GM23248 (cell line): Measurements from ENCODE around the gene PLCB2. TPM values are rescaled to one million over a fixed set of nuclear protein-coding genes. Genes with fewer than 3 reads are reported as not detected.

Experiments
- DNase-seq: peaks from one replicate; pipeline ENCODE4 v3.0.0-alpha.2; 2015
- H2AFZ ChIP-seq: fragments of 200-600 bp; sonication (generic); 2 replicates; pipeline ENCODE4 v1.6.1; 2016; ENCODE audit warnings: antibody characterized with exemption
- H3F3A ChIP-seq: fragments of 200-600 bp; sonication (generic); 2 replicates; pipeline ENCODE4 v1.6.1; 2016; ENCODE audit warnings: mild to moderate bottlenecking, antibody characterized with exemption, mixed run types; ENCODE audit not compliant: insufficient read depth
- H3K27ac ChIP-seq: fragments of 200-600 bp; sonication (generic); 2 replicates; pipeline ENCODE4 v1.5.1; 2016; ENCODE audit warnings: mild to moderate bottlenecking
- H3K27me3 ChIP-seq: fragments of 200-600 bp; sonication (generic); replicated peaks from 2 replicates; pipeline ENCODE4 v1.6.1; 2016; ENCODE audit warnings: mild to moderate bottlenecking; ENCODE audit not compliant: insufficient read depth
- H3K36me3 ChIP-seq: fragments of 200-600 bp; sonication (generic); 2 replicates; pipeline ENCODE4 v1.6.1; 2016; ENCODE audit warnings: low read depth, mild to moderate bottlenecking
- H3K4me1 ChIP-seq: fragments of 200-600 bp; sonication (generic); 2 replicates; pipeline ENCODE4 v1.6.1; 2016; ENCODE audit warnings: mild to moderate bottlenecking; ENCODE audit not compliant: insufficient read depth
- H3K4me2 ChIP-seq: fragments of 200-600 bp; sonication (generic); one replicate; pipeline ENCODE4 v1.6.1; 2016; ENCODE audit warnings: mild to moderate bottlenecking; ENCODE audit not compliant: unreplicated experiment
- H3K4me3 ChIP-seq: fragments of 200-600 bp; sonication (generic); 2 replicates; pipeline ENCODE4 v1.5.1; 2016; ENCODE audit warnings: mild to moderate bottlenecking
- H3K79me2 ChIP-seq: fragments of 200-600 bp; sonication (generic); 2 replicates; pipeline ENCODE4 v1.6.1; 2016; ENCODE audit warnings: mild to moderate bottlenecking; ENCODE audit not compliant: insufficient read depth
- H3K9ac ChIP-seq: fragments of 200-600 bp; sonication (generic); 2 replicates; pipeline ENCODE4 v1.6.1; 2016; ENCODE audit warnings: mild to moderate bottlenecking
- H3K9me2 ChIP-seq: fragments of 200-600 bp; sonication (generic); 2 replicates; pipeline ENCODE4 v1.6.1; 2016; ENCODE audit warnings: mixed run types, mild to moderate bottlenecking, moderate library complexity; ENCODE audit not compliant: insufficient read depth
- H3K9me3 ChIP-seq: fragments of 200-600 bp; sonication (generic); one replicate; pipeline ENCODE4 v1.6.1; 2017; ENCODE audit warnings: low read depth
- H4K20me1 ChIP-seq: fragments of 200-600 bp; sonication (generic); 2 replicates; pipeline ENCODE4 v1.6.0; 2016; ENCODE audit not compliant: insufficient read depth
- EZH2 ChIP-seq: fragments of 200-600 bp; sonication (generic); IDR thresholded peaks from 2 replicates; pipeline ENCODE4 v1.6.1; 2018; ENCODE audit warnings: antibody characterized with exemption, mild to moderate bottlenecking; ENCODE audit not compliant: insufficient read depth, poor library complexity, severe bottlenecking
- EZH2phosphoT487 ChIP-seq: fragments of 200-600 bp; sonication (generic); IDR thresholded peaks from 2 replicates; pipeline ENCODE4 v1.6.1; 2018; ENCODE audit warnings: antibody characterized with exemption, moderate library complexity, mild to moderate bottlenecking, low read depth; ENCODE audit not compliant: insufficient read depth
- WGBS, 2 experiments: methylation state at CpG; one replicate each; pipeline ENCODE4 v1.1.6; 2015 to 2017; ENCODE audit warnings: low lambda C conversion rate in 2 of 2, low coverage in 1 of 2; ENCODE audit errors: missing lambda C conversion rate in 2 of 2; 5-methylcytosine and 5-hydroxymethylcytosine counted together
- in situ Hi-C: fragments of 300-500 bp; cut with MboI; formaldehyde crosslinking; loops from 2 replicates; pipeline ENCODE4 v1.15.0; 2020
- polyA plus RNA-seq: library from polyadenylated mRNA; unstranded; fragments of >200 nt; fragmentation: Nextera tagmentation; extraction: Ambion mirVana; gene quantifications from 2 replicates; pipeline ENCODE4 v1.2.1, GENCODE V29; 2016
- total RNA-seq: library from RNA; depleted of rRNA; stranded (reverse); fragments of >200 nt; shearing (Covaris generic); gene quantifications from 2 replicates; pipeline ENCODE4 v1.2.3, GENCODE V29; 2014

PLCB2 gene
- total and polyA plus RNA-seq, 2 experiments from 2014 or later, result 0.54 to 1.1 TPM

- Histone ChIP-seq H3K4me1 (no peaks in the 10 kb centered on the region), H3K9me2 (no peaks in the 10 kb centered on the region), H3K27me3 (peaks cover 40% of the 10 kb centered on the region), H3K4me3 (no peak overlapping the region), H3K4me2 (no peak overlapping the region), H3K9ac (no peak overlapping the region), H2AFZ (no peak overlapping the region), H3K36me3 (no peaks in the 10 kb centered on the region), H4K20me1 (no peaks in the 10 kb centered on the region), H3K27ac (no peak overlapping the region), H3K79me2 (no peaks in the 10 kb centered on the region), H3F3A (peaks cover 15% of the 10 kb centered on the region; the same call in 1 of the 2 replicates), H3K9me3 (no peaks in the 10 kb centered on the region)
- no peak for DNase-seq
- 82 to 87% methylated on average over 13 of the region's 13 CpGs for WGBS, 2 experiments
- TF ChIP-seq EZH2phosphoT487 (no peak), EZH2 (no peak)
- in situ Hi-C loops, result no loop called here
Observed at GRCh38 chr15:40250771-40251483, 56.8 kb downstream of the PLCB2 start.

GRCh38 chr15:40250304-40250656, 57.5 kb downstream of the PLCB2 start:
- in situ Hi-C loops, result no loop called here
- Histone ChIP-seq H3K79me2 (no peaks in the 10 kb centered on the region), H3K27ac (no peak overlapping the region), H3K9me2 (no peaks in the 10 kb centered on the region), H3K4me3 (no peak overlapping the region), H3K4me2 (no peak overlapping the region), H3K4me1 (no peaks in the 10 kb centered on the region), H4K20me1 (no peaks in the 10 kb centered on the region), H3F3A (peaks cover 15% of the 10 kb centered on the region; the same call in 1 of the 2 replicates), H3K9me3 (no peaks in the 10 kb centered on the region), H2AFZ (no peak overlapping the region), H3K9ac (no peak overlapping the region), H3K36me3 (no peaks in the 10 kb centered on the region), H3K27me3 (peaks cover 40% of the 10 kb centered on the region)
- 79 to 89% methylated on average over 8 of the region's 8 CpGs for WGBS, 2 experiments
- no peak for DNase-seq
- TF ChIP-seq EZH2, result no peak
- no peak for TF ChIP-seq EZH2phosphoT487

DNA sequence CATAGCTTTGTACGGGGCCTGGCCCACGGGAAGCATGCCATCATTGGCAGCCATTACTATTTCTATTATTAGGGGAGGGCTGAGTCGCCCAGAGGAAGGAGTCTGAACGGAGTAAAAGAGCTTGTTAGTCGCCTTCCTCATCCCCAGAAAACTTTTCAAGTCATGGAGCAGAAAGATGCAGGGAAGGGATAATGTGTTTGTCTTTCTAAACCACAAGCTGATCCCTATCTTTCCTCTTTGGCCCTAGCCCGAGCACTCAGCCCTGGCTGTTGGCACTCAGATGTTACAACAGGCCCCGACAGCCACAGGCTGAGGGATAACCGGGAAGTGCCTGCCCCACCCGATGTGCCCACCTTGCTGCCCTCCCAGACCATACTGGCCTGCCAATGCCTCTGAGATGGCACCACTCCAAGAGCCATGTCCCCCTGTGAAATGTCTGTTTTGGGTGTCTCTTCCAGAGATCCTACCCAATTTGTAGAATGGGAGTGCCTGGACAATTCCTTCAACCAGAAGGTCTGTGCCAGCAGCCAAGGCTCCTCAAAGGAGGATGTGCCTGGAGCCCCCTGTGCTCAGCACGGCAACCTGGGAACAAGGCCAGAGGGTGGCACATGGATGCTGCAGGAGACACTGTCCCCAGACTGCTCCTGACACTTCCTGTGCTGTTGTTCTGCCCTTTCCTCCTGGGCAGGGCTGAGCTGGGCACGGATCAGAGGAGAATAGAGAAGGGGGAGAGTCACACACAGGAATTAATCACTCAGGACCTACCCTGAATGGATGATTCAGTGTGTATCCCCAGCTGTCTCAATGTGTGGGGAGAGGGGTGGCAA, 58.0 kb downstream of the PLCB2 start:
- WGBS, 2 experiments, result 46 to 55% methylated on average over 11 of the region's 11 CpGs

DNA sequence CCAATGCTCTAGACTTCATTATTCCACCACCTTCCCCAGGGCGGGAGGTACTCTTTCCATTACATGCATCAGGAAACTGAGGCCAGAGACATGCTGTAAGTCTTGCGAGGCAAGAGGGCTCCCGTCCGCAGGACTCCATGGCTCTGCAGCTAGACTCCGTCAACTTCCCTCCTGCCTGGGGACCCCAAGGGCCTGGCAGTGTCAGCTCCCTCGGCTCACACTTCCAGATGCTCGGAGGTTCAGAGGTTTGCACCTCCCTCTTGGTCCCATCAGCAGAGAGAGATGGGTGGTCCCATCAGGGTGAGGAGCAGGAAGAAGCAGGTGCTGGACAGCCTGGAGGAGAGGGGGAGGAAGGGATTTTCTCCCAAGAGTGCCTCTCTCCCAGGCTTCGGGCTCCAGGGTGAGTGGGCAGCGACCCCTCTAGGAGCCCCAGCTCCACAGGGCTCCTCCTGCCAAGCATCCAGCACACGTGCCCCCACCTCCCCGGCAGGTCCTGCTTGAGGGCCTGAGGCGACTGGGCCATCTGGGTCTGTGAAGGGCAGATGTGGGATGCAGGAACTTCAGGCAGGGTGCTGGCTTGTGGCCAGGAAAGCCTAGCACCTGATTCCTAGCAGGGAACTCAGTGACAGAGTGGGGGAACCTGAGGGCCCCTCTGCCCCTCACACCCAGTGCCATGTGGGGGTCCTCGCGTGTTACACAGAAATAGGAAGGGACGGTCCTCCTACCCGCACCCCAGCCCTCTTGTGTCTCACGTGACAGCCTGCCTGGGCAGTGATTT, 59.5 kb downstream of the PLCB2 start:
- no peak overlapping the region for H3K4me3 ChIP-seq
- H3K9me3 ChIP-seq, result no peaks in the 10 kb centered on the region
- H3K9me2 ChIP-seq, result no peaks in the 10 kb centered on the region
- H3K4me1 ChIP-seq, result no peaks in the 10 kb centered on the region
- H3K27ac ChIP-seq, result no peak overlapping the region
- 78 to 83% methylated on average over 17 of the region's 17 CpGs for WGBS, 2 experiments
- DNase-seq, result no peak
- no peaks in the 10 kb centered on the region for H3K79me2 ChIP-seq
- peaks cover 20% of the 10 kb centered on the region for H3K27me3 ChIP-seq
- in situ Hi-C loops, result no loop called here
- no peaks in the 10 kb centered on the region for H4K20me1 ChIP-seq
- no peak overlapping the region for H2AFZ ChIP-seq
- H3K36me3 ChIP-seq, result no peaks in the 10 kb centered on the region
- H3F3A ChIP-seq, result peaks cover 15% of the 10 kb centered on the region; the same call in 1 of the 2 replicates
- H3K9ac ChIP-seq, result no peak overlapping the region
- H3K4me2 ChIP-seq, result no peak overlapping the region
- TF ChIP-seq EZH2phosphoT487, result no peak
- TF ChIP-seq EZH2, result no peak

More for the DNA sequence above, 58.0 kb downstream of the PLCB2 start:
- Histone ChIP-seq H3K36me3 (no peaks in the 10 kb centered on the region), H3K9ac (no peak overlapping the region), H3K4me3 (no peak overlapping the region), H3K4me1 (no peaks in the 10 kb centered on the region), H3K9me3 (no peaks in the 10 kb centered on the region), H3K27ac (no peak overlapping the region), H2AFZ (no peak overlapping the region), H4K20me1 (no peaks in the 10 kb centered on the region), H3K79me2 (no peaks in the 10 kb centered on the region), H3K9me2 (no peaks in the 10 kb centered on the region), H3F3A (peaks cover 15% of the 10 kb centered on the region; the same call in 1 of the 2 replicates), H3K27me3 (peaks cover 35% of the 10 kb centered on the region), H3K4me2 (no peak overlapping the region)
- peak; percentile 40 for DNase-seq
- in situ Hi-C loops, result no loop called here
- TF ChIP-seq EZH2 (no peak), EZH2phosphoT487 (no peak)
